GM12801 (cell line): ENCODE data around the gene ACVR1.

Experiments
- TF ChIP-seq, protein P1 (sequence below): IDR thresholded peaks from one replicate; pipeline ENCODE4 v1.5.1; 2011; ENCODE audit warnings: control low read depth; ENCODE audit not compliant: insufficient read length; ENCODE audit errors: extremely low read depth

The ACVR1 gene

DNA sequence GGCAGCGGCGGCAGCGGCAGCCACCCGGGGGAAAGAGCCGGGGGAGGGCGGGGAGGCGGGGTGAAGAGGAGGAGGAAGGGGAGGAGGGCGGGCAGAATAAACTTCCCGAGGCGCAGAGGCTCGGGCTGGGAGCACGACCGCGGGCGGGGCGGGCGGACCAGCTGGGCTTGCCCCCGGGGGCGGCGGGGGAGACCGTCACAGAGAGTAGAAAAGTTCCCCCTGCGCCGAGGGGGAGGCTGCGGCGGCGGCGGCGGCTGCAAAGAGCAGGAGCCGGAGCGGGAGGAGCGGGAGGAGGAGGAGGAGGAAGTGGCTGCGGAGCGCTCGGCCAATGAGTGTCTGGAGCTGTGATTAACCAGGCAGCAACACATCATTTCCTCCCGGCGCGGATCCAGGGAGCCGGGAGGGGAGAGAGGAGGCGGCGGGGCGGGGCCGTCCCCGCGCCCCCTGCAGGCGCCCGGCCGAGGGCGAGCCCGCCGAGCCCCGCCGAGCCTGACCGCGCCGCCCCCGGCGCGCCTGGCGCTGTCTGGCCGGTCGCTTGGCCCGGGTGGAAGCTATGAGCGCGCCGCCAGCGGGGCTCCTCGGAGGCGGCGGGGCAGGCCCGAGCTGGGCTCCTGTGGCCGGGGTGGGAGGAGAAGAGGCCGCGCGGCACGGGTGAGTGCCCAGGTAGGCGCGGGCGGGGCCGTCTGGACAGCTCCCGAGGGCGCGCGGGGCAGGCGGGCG, at the start of gene ACVR1:
ACVR1 (minus strand) TSS at position 265 of the 720 bp plus-strand sequence. CDS start 76,837 bp downstream, outside the sequence.
- TF ChIP-seq, protein P1, sequence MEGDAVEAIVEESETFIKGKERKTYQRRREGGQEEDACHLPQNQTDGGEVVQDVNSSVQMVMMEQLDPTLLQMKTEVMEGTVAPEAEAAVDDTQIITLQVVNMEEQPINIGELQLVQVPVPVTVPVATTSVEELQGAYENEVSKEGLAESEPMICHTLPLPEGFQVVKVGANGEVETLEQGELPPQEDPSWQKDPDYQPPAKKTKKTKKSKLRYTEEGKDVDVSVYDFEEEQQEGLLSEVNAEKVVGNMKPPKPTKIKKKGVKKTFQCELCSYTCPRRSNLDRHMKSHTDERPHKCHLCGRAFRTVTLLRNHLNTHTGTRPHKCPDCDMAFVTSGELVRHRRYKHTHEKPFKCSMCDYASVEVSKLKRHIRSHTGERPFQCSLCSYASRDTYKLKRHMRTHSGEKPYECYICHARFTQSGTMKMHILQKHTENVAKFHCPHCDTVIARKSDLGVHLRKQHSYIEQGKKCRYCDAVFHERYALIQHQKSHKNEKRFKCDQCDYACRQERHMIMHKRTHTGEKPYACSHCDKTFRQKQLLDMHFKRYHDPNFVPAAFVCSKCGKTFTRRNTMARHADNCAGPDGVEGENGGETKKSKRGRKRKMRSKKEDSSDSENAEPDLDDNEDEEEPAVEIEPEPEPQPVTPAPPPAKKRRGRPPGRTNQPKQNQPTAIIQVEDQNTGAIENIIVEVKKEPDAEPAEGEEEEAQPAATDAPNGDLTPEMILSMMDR, result no peak

DNA sequence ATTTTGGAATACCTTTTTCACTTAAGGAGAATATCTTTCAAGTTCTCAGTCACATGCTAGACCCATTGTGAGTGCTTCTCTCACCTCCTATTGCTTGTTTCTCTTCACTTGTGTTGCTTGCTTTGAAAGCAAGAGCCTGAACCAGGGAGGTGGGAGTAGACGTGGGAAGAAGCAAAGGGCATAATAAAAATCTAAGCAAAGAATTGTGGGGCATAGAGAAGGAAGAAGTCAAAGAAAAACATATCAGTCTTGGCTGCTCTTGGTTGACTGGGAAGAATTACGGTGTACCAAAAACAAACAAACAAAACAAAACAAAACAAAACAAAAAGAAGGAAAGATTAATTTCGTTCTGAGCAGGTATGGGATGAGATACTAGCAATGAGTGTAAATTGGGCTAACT, 48.9 kb upstream of the ACVR1 start:
- TF ChIP-seq, protein P1, result no peak

DNA sequence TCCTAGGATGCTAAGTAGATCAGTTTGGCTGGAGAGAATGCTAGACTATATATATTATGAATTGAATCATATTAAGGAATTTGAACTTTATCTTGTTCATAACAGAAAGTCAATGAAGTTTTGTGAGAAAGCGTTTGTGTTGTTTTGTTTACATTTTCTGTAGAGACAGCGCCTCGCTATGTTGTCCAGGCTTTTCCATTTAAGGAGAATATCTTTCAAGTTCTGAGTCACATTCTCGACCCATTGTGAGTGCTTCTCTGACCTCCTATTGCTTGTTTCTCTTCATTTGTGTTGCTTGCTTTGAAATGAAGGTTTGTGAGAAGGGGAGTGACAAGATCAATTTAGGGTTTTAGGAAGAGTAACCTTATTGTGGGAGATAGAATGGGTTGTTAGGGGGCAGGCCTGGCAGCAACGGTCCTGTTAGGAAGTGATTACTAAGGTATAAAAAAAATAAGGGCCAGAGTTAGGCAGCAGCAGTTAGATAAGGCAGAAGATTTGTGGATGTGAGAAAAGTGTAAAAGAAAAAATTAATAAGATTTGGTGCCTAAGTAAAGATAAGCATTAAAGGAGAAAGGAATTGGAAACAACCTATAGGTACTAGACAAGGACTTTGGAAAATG, 47.6 kb upstream of the ACVR1 start:
- TF ChIP-seq, protein P1, result no peak

DNA sequence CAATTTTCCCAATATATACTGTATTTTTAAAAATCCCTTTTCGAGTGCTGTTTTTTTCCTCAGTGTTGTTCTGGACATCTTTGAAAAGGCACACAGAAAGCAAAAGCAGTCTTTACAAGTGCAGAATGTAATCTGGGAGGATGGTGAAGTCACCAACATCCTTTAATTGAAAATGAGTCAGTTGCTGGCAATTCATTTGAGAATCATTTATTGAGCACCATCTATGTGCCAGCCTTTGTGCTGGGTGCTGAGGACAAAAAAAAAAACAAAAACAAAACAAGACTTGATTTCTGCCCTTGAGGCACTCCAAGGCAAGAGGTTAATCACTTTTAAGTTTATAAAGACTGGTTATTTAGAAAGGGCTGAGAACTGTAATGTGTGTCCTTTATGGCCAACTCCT, 46.7 kb upstream of the ACVR1 start:
- TF ChIP-seq, protein P1, result no peak

DNA sequence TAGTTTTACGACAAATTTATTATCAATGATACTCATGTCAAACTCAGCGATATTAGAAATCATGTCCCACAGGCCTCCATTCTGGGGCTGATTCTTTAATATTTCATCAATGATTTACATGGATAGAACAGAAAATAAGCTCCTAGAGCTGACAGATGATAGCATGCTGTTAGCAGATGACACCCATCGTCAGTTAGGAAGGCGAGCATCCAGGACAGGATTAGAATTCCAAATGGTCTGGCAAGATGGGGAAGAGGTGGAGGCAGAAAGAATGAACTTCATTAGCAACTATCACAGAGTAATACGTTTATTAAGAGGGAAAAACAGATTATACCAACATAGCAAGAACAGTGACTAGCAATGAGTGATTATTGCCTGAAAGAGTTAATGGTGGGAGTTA, 46.2 kb upstream of the ACVR1 start:
- TF ChIP-seq, protein P1, result no peak

DNA sequence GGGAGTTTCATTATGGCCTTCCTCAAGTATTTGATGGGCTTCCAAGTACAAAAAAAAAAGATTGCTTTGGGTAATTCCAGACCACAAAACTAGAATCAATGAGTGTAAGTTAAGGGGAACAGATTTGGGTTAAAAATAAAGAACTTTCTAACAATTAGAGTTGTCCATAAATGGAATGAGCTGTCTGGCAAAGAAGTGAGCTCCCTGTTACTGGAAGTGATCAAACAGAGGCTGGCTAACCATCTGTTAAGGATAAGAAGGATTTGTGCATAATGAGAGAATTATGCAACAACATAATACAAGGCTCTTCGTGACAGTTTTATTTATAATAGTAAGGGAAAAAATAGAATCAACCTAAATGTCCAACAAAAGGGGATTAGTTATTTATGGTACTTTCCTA, 44.6 kb upstream of the ACVR1 start:
- TF ChIP-seq, protein P1, result no peak

DNA sequence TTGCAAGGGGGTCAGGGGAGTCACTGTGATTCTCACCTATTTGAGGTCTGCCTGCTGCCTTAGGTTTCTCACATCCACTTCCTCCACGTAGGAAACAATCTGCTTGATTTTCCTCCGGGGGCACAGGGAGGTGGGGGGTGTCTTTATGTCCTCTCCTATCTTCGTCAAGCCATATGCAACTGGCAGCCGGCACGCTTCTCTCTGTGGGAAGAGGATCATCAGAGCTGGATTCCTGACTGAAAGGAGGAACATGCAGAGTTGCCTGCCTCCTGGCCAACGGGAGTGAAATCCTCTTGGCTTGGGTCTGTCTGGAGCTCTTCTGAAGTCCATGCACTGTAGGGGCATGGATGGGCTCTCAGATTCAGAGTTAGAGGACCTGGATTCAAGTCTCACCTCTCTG, 43.1 kb upstream of the ACVR1 start:
- TF ChIP-seq, protein P1, result no peak
